ENCODE measurements around the gene PRR14L. TPM values are rescaled to one million over a fixed set of nuclear protein-coding genes. Genes with fewer than 3 reads are reported as not detected.

The PRR14L gene
- total RNA-seq, 1 donor from 2014 or later = 69.8 TPM

GRCh38 chr22:31736458-31736857, 13.5 kb downstream of the PRR14L start:
- Mint-ChIP-seq H3K27me3 (ENCODE audit: low read depth, unreplicated experiment) (no peaks in the 10 kb centered on the region), H3K4me1 (ENCODE audit: low read depth, unreplicated experiment) (peaks cover 20% of the 10 kb centered on the region), H3K9me3 (ENCODE audit: unreplicated experiment) (no peaks in the 10 kb centered on the region), H3K36me3 (ENCODE audit: low read depth, unreplicated experiment) (peaks cover 11% of the 10 kb centered on the region), H3K27ac (ENCODE audit: unreplicated experiment) (no peak overlapping the region), H3K4me3 (ENCODE audit: unreplicated experiment) (no peak overlapping the region)
- no peaks in the 10 kb centered on the region for H3K27me3 ChIP-seq (ENCODE audit: insufficient read depth, low read length)
- no peak overlapping the region for H3K4me3 ChIP-seq (ENCODE audit: insufficient read depth, low read depth, low read length)
- H2AFZ ChIP-seq (ENCODE audit: low read depth, low read length) = no peak overlapping the region
- no peak for DNase-seq (ENCODE audit: low read depth)
- H4K20me1 ChIP-seq (ENCODE audit: insufficient read depth, low read length) = peaks cover 59% of the 10 kb centered on the region
- no peak overlapping the region for H3K4me2 ChIP-seq (ENCODE audit: low read length)
- FAIRE-seq = no peak
- no peak overlapping the region for H3K27ac ChIP-seq (ENCODE audit: low read depth, low read length)
- H3K9me3 ChIP-seq (ENCODE audit: insufficient read depth, low read depth, low read length) = no peaks in the 10 kb centered on the region
- H3K79me2 ChIP-seq (ENCODE audit: insufficient read depth, low read length) = peaks cover 82% of the 10 kb centered on the region
- H3K36me3 ChIP-seq (ENCODE audit: insufficient read depth, low read length) = peaks cover 10% of the 10 kb centered on the region
- no peak overlapping the region for H3K9ac ChIP-seq (ENCODE audit: low read length)
- H3K4me1 ChIP-seq (ENCODE audit: insufficient read depth, low read length) = peaks cover 12% of the 10 kb centered on the region
- TF ChIP-seq CTCF (IDR thresholded peaks at IDR 0.05; ENCODE audit: insufficient read depth, low read depth, low read length) (no peak), EZH2 (IDR thresholded peaks at IDR 0.05; ENCODE audit: insufficient read depth, low read length) (no peak)

GRCh38 chr22:31734512-31734911, 15.4 kb downstream of the PRR14L start:
- H3K27ac ChIP-seq (ENCODE audit: low read depth, low read length) = peak overlapping the region; percentile 67
- H3K9me3 Mint-ChIP-seq (ENCODE audit: unreplicated experiment) = no peaks in the 10 kb centered on the region

More at GRCh38 chr22:31734512-31734911, 15.4 kb downstream of the PRR14L start:
- H3K9ac ChIP-seq (ENCODE audit: low read length) = no peak overlapping the region
- H3K27me3 Mint-ChIP-seq (ENCODE audit: low read depth, unreplicated experiment) = no peaks in the 10 kb centered on the region
- H3K4me3 Mint-ChIP-seq (ENCODE audit: unreplicated experiment) = peak overlapping the region; percentile 52
- peak overlapping the region; percentile 80 for H3K27ac Mint-ChIP-seq (ENCODE audit: unreplicated experiment)
- TF ChIP-seq CTCF (IDR thresholded peaks at IDR 0.05; ENCODE audit: insufficient read depth, low read depth, low read length) (no peak), EZH2 (IDR thresholded peaks at IDR 0.05; ENCODE audit: insufficient read depth, low read length) (no peak)
- H3K36me3 Mint-ChIP-seq (ENCODE audit: low read depth, unreplicated experiment) = peaks cover 8% of the 10 kb centered on the region
- no peak overlapping the region for H2AFZ ChIP-seq (ENCODE audit: low read depth, low read length)
- DNase-seq (ENCODE audit: low read depth) (peak; percentile 81), FAIRE-seq (no peak)
- no peaks in the 10 kb centered on the region for H3K27me3 ChIP-seq (ENCODE audit: insufficient read depth, low read length)
- peak overlapping the region; percentile 56 for H3K4me2 ChIP-seq (ENCODE audit: low read length)
- no peak overlapping the region for H3K4me3 ChIP-seq (ENCODE audit: insufficient read depth, low read depth, low read length)
- H3K9me3 ChIP-seq (ENCODE audit: insufficient read depth, low read depth, low read length) = no peaks in the 10 kb centered on the region
- peaks cover 20% of the 10 kb centered on the region for H3K4me1 Mint-ChIP-seq (ENCODE audit: low read depth, unreplicated experiment)
- H3K4me1 ChIP-seq (ENCODE audit: insufficient read depth, low read length) = peaks cover 12% of the 10 kb centered on the region
- H4K20me1 ChIP-seq (ENCODE audit: insufficient read depth, low read length) = peaks cover 51% of the 10 kb centered on the region
- peaks cover 5% of the 10 kb centered on the region for H3K36me3 ChIP-seq (ENCODE audit: insufficient read depth, low read length)
- H3K79me2 ChIP-seq (ENCODE audit: insufficient read depth, low read length) = peaks cover 78% of the 10 kb centered on the region
